Sigmoid colon (tissue), 3 donors: Measurements from ENCODE around the gene POLR2F.

Experiments
- POLR2A ChIP-seq, 2 donors: fragments of 450-650 bp; IDR thresholded peaks; one replicate each; pipeline ENCODE4 v1.6.1; 2016; ENCODE audit warnings: antibody characterized with exemption in 2 of 2, mild to moderate bottlenecking in 2 of 2, moderate library complexity in 2 of 2
- TF ChIP-seq, protein P1 (sequence below), 4 experiments: fragments of 450-650 bp in 3 of 4; fragments of 200-600 bp in 1 of 4; IDR thresholded peaks; one replicate each; pipeline ENCODE4 v1.5.1; 2016 to 2019; ENCODE audit warnings: antibody characterized with exemption in 4 of 4, mild to moderate bottlenecking in 3 of 4, moderate library complexity in 2 of 4

DNA sequence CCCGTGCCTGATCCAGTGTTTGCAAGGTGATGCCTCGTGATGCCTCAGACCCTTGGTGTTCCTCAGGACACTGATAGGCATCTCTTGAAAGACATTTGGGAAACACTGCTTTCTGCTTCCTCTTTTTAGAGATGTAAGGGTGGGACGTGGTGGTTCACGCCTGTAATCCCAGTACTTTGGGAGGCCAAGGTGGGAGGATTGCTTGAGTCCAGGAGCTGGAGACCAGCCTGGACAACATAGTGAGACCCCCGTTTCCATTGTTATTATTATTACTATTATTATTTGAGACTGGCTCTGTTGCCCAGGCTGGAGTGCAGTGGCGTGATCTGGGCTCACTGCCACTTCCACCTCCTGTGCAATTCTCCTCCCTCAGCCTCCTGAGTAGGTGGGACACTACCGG lies 37.4 kb downstream of the POLR2F start:
- no peak for TF ChIP-seq POLR2A (IDR thresholded peaks at IDR 0.05)
- TF ChIP-seq, protein P1, sequence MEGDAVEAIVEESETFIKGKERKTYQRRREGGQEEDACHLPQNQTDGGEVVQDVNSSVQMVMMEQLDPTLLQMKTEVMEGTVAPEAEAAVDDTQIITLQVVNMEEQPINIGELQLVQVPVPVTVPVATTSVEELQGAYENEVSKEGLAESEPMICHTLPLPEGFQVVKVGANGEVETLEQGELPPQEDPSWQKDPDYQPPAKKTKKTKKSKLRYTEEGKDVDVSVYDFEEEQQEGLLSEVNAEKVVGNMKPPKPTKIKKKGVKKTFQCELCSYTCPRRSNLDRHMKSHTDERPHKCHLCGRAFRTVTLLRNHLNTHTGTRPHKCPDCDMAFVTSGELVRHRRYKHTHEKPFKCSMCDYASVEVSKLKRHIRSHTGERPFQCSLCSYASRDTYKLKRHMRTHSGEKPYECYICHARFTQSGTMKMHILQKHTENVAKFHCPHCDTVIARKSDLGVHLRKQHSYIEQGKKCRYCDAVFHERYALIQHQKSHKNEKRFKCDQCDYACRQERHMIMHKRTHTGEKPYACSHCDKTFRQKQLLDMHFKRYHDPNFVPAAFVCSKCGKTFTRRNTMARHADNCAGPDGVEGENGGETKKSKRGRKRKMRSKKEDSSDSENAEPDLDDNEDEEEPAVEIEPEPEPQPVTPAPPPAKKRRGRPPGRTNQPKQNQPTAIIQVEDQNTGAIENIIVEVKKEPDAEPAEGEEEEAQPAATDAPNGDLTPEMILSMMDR (IDR thresholded peaks at IDR 0.05): no peak
